GM12891 (cell line): ENCODE results near the gene RNF144A.

Experiments used
- POLR2A ChIP-seq: IDR thresholded peaks from 2 replicates; pipeline ENCODE4 v1.6.1; 2011; ENCODE audit warnings: low read depth, low read length, control low read depth
- POLR2AphosphoS5 ChIP-seq: IDR thresholded peaks from 2 replicates; pipeline ENCODE4 v1.6.1; 2011; ENCODE audit warnings: low read depth, low read length, control low read depth
- TAF1 ChIP-seq: IDR thresholded peaks from 2 replicates; pipeline ENCODE4 v1.6.1; 2011; ENCODE audit warnings: low read depth, low read length, control low read depth

- TF ChIP-seq POLR2A, result no peak
- no peak for TF ChIP-seq POLR2AphosphoS5
- no peak for TF ChIP-seq TAF1
Measured at GRCh38 chr2:6977786-6978185, 60.6 kb downstream of the RNF144A start.
